HepG2 (cell line): Measurements from ENCODE around the gene CYP27B1. TPM values are rescaled to one million over a fixed set of nuclear protein-coding genes. Genes with fewer than 3 reads are reported as not detected.

ENCODE experiments used
- AGO2 ChIP-seq: fragments of 200-400 bp; formaldehyde crosslinking; optimal IDR thresholded peaks from 2 replicates; pipeline ENCODE3; 2017; ENCODE audit warnings: mild to moderate bottlenecking, low read depth, low read length, moderate library complexity
- ARNT2 ChIP-seq: sonication (generic); formaldehyde crosslinking; IDR thresholded peaks from 2 replicates; pipeline ENCODE4 v1.8.0; 2022; ENCODE audit warnings: mild to moderate bottlenecking, low read depth, missing genetic modification reagents, moderate library complexity
- EP300 ChIP-seq, 3 experiments: sonication (generic) in 1 of 3; formaldehyde crosslinking in 1 of 3; IDR thresholded peaks; 2 replicates each; pipeline versions ENCODE4 v1.5.1 to v1.6.1; 2011 to 2020; ENCODE audit warnings: low read depth in 2 of 3, low read length in 2 of 3, borderline replicate concordance in 1 of 3, improper control_type of control experiment in 1 of 3, mild to moderate bottlenecking in 1 of 3, missing genetic modification reagents in 1 of 3, moderate library complexity in 1 of 3
- FOXM1 ChIP-seq: sonication (generic); formaldehyde crosslinking; IDR thresholded peaks from 2 replicates; pipeline ENCODE4 v1.5.0; 2020; ENCODE audit warnings: missing genetic modification reagents
- KLF11 ChIP-seq: IDR thresholded peaks from 2 replicates; pipeline ENCODE4 v1.6.1; 2016; ENCODE audit warnings: missing compliant biosample characterization
- MLXIP ChIP-seq: sonication (generic); formaldehyde crosslinking; IDR thresholded peaks from 2 replicates; pipeline ENCODE4 v1.9.0; 2021; ENCODE audit warnings: missing genetic modification reagents, borderline replicate concordance
- PRDM10 ChIP-seq: sonication (generic); formaldehyde crosslinking; IDR thresholded peaks from 2 replicates; pipeline ENCODE4 v1.4.0; 2020; ENCODE audit warnings: low read depth, missing genetic modification reagents
- RAD51 ChIP-seq: fragments of 450-650 bp; IDR thresholded peaks from 2 replicates; pipeline ENCODE4 v1.6.1; 2016; ENCODE audit warnings: borderline replicate concordance
- TEAD3 ChIP-seq: optimal IDR thresholded peaks from 2 replicates; pipeline ENCODE3; 2016; ENCODE audit warnings: borderline replicate concordance
- THAP7 ChIP-seq: sonication (generic); formaldehyde crosslinking; IDR thresholded peaks from 2 replicates; pipeline ENCODE4 v1.8.1; 2023; ENCODE audit warnings: mild to moderate bottlenecking, missing genetic modification reagents
- TOPORS ChIP-seq: sonication (generic); formaldehyde crosslinking; IDR thresholded peaks from 2 replicates; pipeline ENCODE4 v1.8.0; 2023; ENCODE audit warnings: mild to moderate bottlenecking, missing genetic modification reagents
- ZNF547 ChIP-seq: sonication (generic); formaldehyde crosslinking; IDR thresholded peaks from 2 replicates; pipeline ENCODE4 v1.5.1; 2020; ENCODE audit warnings: mild to moderate bottlenecking, missing genetic modification reagents
- ZNF609 ChIP-seq: sonication (generic); formaldehyde crosslinking; IDR thresholded peaks from 2 replicates; pipeline ENCODE4 v1.4.0; 2020; ENCODE audit warnings: mild to moderate bottlenecking, missing genetic modification reagents, borderline replicate concordance
- ZNF691 ChIP-seq: sonication (generic); formaldehyde crosslinking; IDR thresholded peaks from 2 replicates; pipeline ENCODE4 v1.4.0; 2020; ENCODE audit warnings: missing genetic modification reagents, low read depth, mild to moderate bottlenecking, borderline replicate concordance
- ZNF776 ChIP-seq: sonication (generic); formaldehyde crosslinking; IDR thresholded peaks from 2 replicates; pipeline ENCODE4 v1.4.0; 2020; ENCODE audit warnings: mild to moderate bottlenecking, missing genetic modification reagents
- ZNF792 ChIP-seq: IDR thresholded peaks from 2 replicates; pipeline ENCODE4 v1.6.1; 2016
- ZSCAN31 ChIP-seq: sonication (generic); formaldehyde crosslinking; IDR thresholded peaks from 2 replicates; pipeline ENCODE4 v1.5.0; 2020; ENCODE audit warnings: low read depth, mild to moderate bottlenecking, missing genetic modification reagents
- polyA plus RNA-seq, 8 experiments: library from polyadenylated mRNA; depleted of rRNA in 3 of 8; stranded (reverse) in 7 of 8; unstranded in 1 of 8; fragments of >200 nt; fragmentation: Illumina TruSeq in 4 of 8; extraction: Trizol in 4 of 8; gene quantifications; 2 replicates each; pipeline versions ENCODE4 v1.2.1 to v1.2.3, GENCODE V29; 2011 to 2016; ENCODE audit warnings: low read depth in 4 of 8, missing spikeins in 1 of 8, mixed read lengths in 1 of 8; ENCODE audit not compliant: insufficient read depth in 1 of 8
- total RNA-seq, 5 experiments: library from RNA; depleted of rRNA; stranded (reverse); fragments of >200 nt; fragmentation: Illumina TruSeq; extraction: Trizol; gene quantifications; 2 replicates each; pipeline ENCODE4 v1.2.3, GENCODE V29; 2016; ENCODE audit warnings: low read depth in 1 of 5

The CYP27B1 gene
- total and polyA plus RNA-seq, 2 of the 13 experiments (the other 11 are each of a cell fraction or from before 2014, with no cell fraction given), result 2.3 to 3.0 TPM

- TF ChIP-seq EP300 (IDR thresholded peaks at IDR 0.05; ENCODE audit: low read depth in 2 of 2, low read length in 2 of 2) (no peak), EP300 (CRISPR knock-in tag; IDR thresholded peaks at IDR 0.05; ENCODE audit: borderline replicate concordance) (0 out of 2 replicates have a peak, but pooled peaks have one; percentile 15), ZNF792 (CRISPR knock-in tag) (no peak), ZNF547 (CRISPR knock-in tag) (no peak), MLXIP (CRISPR knock-in tag) (no peak), ARNT2 (CRISPR knock-in tag) (0 out of 2 replicates have a peak, but pooled peaks have one; percentile 27), FOXM1 (no peak), KLF11 (CRISPR knock-in tag) (no peak), AGO2 (peak; percentile 27), ZSCAN31 (CRISPR knock-in tag) (no peak), RAD51 (no peak), TEAD3 (CRISPR knock-in tag) (peak; percentile 59), PRDM10 (CRISPR knock-in tag) (no peak), THAP7 (no peak), ZNF691 (CRISPR knock-in tag) (no peak), ZNF776 (CRISPR knock-in tag) (no peak), TOPORS (CRISPR knock-in tag) (0 out of 2 replicates have a peak, but pooled peaks have one; percentile 39), ZNF609 (CRISPR knock-in tag) (no peak)
These were observed 21.4 kb downstream of the CYP27B1 start (continued) for GRCh38 chr12:57745485-57745881.
